NCI-H1694 treated with DMSO at 0.1 percent for 48 hours (cell line): ENCODE results near the gene PCDH15.

Experiments
- DNase-seq: peaks from one replicate; lab custom pipeline; 2025; lab: John Stamatoyannopoulos, UW

The PCDH15 gene

DNA sequence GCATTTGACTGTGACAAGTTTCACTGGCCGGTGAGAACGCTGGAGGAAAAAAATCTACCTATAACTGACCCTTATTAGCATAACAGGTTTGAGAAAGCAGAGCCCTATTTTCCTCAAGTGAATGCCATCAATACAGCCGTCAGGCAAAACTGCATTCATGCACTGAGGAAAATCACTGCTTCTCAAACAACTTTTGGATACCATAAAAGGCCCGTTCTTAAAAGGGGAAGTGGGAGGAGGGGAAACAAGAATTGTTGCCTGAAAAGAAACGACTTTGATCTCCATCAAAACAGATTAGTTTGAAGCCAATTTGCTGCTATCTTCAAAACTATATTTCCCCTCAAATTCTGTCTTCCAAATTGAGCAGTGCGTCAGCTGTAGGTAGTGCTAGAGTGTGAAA, 670.6 kb downstream of the PCDH15 start:
- no peak for DNase-seq

DNA sequence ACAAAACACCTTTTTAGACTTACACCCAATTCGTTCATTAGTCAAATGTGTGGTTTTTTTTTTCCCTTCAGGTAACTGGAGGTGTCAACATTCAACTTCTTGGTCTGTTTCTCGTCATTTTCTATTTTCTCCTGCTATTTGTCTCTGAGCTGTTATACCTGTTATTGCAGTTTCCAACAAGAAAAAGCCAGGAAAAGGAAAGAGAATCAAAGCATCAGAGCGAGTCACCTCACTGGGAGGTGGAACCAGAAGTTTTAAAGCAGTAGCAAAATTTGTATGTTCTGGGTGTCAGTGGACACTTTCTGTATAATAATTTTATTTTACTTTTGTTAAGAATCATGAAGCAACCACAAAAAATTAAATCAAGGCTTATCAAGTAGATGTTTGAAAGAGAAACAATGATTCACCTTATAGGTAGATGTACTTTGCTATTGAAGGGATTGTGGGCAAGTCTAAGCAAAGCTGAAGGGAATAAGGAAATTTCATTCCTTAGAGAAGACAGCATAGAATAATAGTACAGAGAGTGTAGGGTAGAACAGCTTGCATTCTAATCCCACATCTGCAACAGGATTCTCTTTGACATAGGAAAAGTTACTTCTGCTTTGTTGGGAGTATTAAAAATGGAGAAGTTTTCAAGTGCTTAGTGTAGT, 675.8 kb downstream of the PCDH15 start:
- no peak for DNase-seq

DNA sequence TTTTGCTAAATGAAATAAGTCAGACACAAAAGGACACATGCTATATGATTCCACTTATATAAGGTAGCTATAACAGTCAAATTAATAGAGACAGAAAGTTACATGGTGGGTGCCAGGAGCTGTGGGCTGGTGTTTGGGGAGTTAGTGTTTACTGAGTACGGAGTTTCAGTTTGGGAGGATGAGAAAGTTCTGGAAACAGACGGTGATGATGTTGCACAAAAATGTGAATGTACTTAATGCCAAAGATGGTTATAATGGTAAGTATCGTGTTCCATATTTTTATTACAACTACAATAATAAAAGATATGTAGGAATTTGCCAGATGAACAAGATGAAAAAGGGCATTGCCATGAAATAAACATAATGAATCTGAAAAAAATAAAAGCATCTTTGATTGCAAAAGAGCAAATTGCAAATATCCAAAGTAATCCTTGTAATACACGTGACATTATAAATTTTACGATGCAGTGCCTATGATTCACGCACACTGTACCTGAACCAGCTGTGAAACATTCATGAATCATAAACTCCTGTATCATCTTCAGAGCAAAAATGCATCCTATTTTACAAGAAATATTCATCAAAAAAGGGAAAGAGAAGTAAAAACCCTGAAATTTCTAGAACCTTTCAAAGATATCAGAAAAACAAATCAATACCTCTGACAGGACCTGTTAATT, 676.7 kb downstream of the PCDH15 start:
- DNase-seq, result no peak

- DNase-seq, result no peak
Measured at GRCh38 chr10:54120806-54121205, 680.2 kb downstream of the PCDH15 start.

DNA sequence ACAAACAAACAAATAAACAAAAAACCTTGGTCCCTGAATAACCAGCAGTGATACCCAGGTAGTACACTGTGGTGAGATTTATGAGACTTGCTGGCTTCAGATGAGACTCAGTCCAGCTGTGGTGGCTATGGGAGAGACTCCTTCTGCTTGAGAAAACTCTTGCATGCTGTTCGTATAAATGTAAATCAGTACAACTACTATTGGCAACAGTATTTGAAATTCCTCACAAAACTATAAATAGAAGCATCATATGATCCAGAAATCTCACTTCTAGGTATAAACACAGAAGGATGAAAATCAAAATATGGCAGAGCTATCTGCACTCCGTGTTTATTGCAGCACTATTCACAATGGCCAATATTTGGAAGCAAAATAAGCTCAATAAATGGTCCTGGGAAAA, 692.1 kb downstream of the PCDH15 start:
- no peak for DNase-seq

- no peak for DNase-seq
Measured at GRCh38 chr10:54096892-54097291, 704.1 kb downstream of the PCDH15 start.

DNA sequence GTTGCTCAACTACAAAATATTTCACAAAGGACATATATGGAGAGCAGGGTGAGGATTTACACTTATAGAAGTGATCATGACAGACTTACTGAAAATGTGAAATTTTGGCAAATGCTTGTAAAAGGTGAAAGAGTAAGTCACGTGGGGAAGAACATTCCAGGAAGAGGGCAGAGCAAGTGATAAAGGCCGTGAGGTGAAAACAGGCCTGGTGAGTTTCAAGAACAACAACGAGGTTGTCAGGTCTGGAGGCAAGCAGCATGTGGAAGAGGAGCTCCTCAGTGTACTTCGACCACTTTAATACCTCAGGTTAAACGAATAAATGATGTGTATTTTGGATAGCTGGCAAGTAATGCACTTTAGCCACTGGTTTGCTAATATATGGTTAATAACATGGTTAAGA, 706.7 kb downstream of the PCDH15 start:
- DNase-seq, result no peak

DNA sequence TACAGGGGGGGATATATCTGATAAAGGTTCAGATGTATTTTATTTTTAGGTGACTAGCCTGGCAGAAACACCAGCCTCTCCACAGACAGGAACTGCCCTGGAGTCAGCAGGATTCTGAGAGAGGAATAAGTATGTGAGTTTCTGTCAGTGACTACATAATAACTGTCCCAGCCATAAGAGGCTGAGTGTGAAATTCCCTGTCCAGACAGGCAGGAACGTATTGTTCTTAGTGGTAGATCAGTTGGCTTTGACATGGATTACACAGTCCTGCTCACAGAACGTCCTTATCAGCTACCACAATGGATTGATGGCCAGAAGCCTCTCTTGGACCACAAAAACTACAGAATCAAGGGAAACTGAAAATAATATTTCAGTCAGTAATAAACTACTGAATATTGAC, 709.8 kb downstream of the PCDH15 start:
- DNase-seq, result no peak

DNA sequence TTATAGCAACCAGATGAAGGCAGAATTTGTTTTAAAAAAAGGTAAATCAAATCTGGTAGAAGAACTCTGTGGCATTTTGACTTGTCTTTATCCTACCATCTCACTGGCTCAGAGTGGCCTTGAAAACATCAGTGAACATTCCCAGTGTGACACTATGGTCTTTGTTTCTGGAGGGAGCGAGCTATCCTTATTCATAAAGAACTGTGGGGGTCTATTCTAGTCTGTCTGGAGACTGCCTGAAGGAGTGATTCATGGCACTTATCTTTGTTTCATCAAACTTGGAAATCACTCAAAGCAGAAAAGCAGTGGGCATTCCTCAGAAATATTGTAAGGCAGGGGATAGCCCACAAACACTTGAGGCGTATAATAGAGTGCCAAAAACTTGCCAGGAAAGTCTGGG, 719.1 kb downstream of the PCDH15 start:
- no peak for DNase-seq

DNA sequence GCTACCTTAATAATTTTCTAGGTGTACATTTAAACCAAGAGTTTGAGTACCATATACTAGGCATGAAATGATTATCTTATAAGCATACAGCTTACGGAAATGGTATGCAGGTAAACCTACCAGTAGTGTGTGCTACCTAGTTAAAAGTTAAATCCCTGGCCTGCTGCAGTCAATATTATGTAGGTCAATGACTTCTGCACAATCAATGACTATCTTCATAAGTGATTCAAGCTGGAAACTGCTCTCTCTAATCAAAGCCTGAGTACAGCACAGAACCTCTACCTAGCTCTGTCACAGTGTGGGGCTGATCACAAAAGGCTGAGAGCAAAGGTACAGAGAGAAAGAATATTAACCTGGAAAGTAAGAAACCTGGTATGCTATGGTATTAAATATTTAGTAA, 733.7 kb downstream of the PCDH15 start:
- no peak for DNase-seq

DNA sequence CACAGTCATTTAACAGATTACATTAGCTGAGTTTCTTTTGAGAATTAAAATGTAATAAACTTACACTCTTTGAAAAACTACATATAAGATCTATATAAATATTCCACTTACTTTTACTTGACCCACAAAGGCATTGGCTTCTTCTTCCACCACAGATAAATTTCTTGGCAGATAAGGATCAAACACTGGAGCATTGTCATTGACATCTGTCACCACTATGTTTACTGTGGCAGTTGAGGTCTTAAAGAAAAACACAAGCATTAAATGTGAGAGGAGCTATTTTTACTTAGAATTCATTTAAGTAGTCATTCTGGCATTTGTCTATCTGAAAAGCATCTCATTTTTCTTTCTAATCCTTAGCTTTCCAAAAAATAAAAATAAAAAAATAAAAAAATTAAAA, 734.4 kb downstream of the PCDH15 start:
- no peak for DNase-seq

GRCh38 chr10:54065106-54065505, 735.9 kb downstream of the PCDH15 start:
- no peak for DNase-seq

DNA sequence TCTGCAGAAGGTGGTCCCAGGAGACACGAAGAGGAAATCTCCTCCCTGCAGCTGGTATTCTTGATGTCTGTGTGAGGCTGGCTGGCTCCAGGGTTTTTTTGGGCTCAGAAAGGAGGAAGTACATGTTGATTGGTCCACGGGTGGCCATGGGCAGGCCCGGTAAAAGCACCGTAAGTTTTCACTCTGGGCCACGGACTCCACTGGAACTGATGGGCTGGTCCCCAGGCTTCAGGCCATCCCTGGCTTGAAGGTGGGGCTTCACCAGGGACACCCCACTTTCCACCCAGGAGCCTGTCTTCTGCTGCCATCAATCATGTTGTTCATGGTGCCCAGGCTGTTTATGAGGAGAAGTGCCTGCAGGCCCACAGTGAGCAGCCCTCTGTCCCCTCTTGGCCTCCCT, 736.8 kb downstream of the PCDH15 start:
- no peak for DNase-seq

- DNase-seq, result no peak
Measured at GRCh38 chr10:54063514-54063913, 737.5 kb downstream of the PCDH15 start.

DNA sequence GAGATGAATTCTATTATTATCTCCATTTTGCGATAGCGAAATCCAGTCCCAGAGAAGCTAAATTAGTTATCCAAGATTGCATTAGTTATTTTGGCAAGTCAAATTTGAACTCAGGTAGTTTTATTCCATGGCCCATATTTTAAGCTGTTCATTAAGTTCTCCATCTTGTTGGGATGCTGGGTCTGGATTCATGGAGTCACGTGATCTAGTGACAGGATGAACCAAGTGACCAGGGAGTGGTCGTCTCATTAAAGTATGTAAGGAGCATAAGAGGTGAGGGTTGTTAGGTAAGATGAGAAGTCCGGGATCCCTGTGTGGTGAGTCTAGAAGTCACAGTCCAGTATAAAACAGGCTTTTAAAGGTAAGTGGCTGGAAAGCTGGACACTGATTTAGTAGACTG, 740.5 kb downstream of the PCDH15 start:
- DNase-seq, result no peak

DNA sequence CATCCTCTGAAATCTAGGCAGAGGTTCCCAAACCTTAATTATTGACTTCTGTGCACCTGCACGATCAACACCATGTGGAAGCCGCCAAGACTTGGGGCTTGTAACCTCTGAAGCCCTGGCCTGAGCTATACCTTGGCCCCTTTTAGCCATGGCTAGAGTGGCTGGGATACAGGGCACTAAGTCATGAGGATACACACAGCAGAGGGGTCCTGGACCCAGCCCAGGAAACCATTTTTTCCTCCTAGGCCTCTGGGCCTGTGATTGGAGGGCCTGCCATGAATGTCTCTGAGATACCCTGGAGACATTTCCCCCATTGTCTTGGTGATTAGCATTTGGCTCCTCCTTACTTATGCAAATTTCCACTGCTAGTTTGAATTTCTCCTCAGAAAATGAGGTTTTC, 743.7 kb downstream of the PCDH15 start:
- no peak for DNase-seq

- DNase-seq, result no peak
Measured at GRCh38 chr10:54026340-54026739, 774.7 kb downstream of the PCDH15 start.

DNA sequence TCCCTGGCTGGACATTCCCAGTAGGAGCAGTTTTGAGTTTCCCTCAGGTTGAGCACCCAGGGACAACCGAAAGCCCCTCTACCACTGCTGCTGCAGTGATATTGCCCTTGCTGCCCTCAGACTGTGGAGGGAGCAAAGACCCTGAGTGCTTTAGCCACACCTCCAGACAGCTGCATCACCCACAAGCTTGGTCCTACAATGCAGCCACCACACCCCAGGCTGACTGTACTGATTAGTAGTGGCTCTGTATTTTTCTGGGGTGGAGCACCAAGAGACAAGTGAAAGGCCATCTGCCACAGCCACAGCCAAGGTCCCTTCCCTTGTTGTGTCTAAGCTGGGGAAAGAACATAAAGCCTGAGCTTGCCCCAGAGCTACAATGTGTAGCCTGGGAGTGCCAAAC, 789.9 kb downstream of the PCDH15 start:
- DNase-seq, result no peak

- DNase-seq, result no peak
Measured at GRCh38 chr10:54010337-54010933, 790.6 kb downstream of the PCDH15 start.

- DNase-seq, result no peak
Measured at GRCh38 chr10:54009672-54010071, 791.4 kb downstream of the PCDH15 start.

GRCh38 chr10:54002077-54002476, 799.0 kb downstream of the PCDH15 start:
- no peak for DNase-seq

DNA sequence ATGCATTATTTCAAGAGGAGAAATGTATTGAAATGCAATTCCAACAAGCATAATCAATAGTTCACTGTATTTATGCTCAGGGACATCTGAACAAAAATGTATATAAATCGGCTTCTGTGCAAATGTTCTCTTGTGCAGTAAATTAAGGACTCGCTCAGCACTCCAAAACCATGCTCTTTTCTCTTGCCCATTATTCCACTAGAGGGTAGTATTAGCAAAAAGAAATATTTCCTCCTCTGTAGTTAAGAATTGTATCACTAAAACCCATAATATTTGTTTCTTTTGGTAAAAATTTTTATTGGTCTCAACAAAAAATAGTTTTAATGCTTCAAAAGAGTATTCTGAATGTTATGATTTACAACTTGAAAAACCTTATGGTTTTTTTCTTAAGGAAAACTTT, 803.1 kb downstream of the PCDH15 start:
- no peak for DNase-seq

DNA sequence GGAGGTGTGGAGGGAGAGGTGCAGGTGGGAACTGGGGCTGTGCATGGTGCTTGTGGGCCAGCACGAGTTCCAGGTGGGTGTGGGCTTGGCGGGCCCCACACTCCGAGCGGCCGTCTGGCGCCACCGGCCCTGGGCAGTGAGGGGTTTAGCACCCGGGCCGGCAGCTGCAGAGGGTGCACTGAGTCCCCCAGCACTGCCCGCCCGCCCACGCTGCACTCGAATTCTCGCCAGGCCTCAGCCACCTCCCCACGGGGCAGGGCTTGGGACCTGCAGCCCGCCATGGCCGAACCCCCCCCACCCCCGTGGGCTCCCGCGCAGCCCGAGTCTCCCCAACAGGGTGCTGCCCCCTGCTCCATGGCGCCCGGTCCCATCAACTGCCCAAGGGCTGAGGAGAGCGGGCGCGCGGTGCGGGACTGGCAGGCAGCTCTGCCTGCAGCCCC, 810.2 kb downstream of the PCDH15 start:
- no peak for DNase-seq

DNA sequence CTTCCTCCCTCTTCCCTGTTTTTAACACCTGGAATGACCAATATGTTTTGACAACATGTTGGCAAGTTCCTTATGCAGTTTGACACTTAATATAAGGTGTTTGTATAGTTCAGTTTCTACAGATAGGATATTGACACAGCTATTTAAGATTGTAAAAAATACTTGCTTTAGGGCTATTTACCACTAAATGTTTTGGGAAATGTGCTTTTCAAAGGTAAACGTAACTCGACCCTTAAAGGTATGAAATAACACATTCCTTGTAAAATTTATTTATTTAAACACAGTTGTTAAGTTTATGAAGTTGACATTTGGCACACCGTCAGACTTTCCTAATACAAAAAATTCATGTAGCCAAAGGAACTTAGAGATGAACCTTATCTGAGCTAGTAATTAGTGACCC, 817.6 kb downstream of the PCDH15 start:
- no peak for DNase-seq
